SW480 (cell line): ENCODE measurements around the gene FHAD1.
A peak's percentile ranks its signal among the peaks of the same experiment; 100 is the strongest.
"Not testable (repeated sequence)": the region's sequence is repeated elsewhere in the genome, so short reads cannot be mapped to it uniquely, and the experiment has no call there.

Source experiments
- DNase-seq: peaks from one replicate; pipeline ENCODE4 v3.0.0-alpha.2; 2016; ENCODE audit warnings: low spot score

The FHAD1 gene

GRCh38 chr1:15418806-15419515 is 171.9 kb downstream of the FHAD1 start:
- no peak for DNase-seq

- no peak for DNase-seq
Measured at GRCh38 chr1:15420853-15421465, 173.9 kb downstream of the FHAD1 start.

GRCh38 chr1:15422871-15423270 is 175.8 kb downstream of the FHAD1 start:
- DNase-seq: no peak

- DNase-seq: no peak
Measured at GRCh38 chr1:15423355-15424077, 176.5 kb downstream of the FHAD1 start.

GRCh38 chr1:15424146-15424667 is 177.2 kb downstream of the FHAD1 start:
- peak; percentile 90 for DNase-seq

- no peak for DNase-seq
Measured at GRCh38 chr1:15424981-15425380, 178.0 kb downstream of the FHAD1 start.

GRCh38 chr1:15425521-15425920 is 178.5 kb downstream of the FHAD1 start:
- no peak for DNase-seq

- DNase-seq: no peak
Measured at GRCh38 chr1:15425958-15426357, 178.9 kb downstream of the FHAD1 start.

GRCh38 chr1:15426492-15427279 is 179.7 kb downstream of the FHAD1 start:
- DNase-seq: peak; percentile 51

- DNase-seq: no peak
Measured at GRCh38 chr1:15427280-15427666, 180.2 kb downstream of the FHAD1 start.

- DNase-seq: not testable (repeated sequence)
Measured at GRCh38 chr1:15428252-15428651, 181.2 kb downstream of the FHAD1 start.

GRCh38 chr1:15428815-15429435 is 181.9 kb downstream of the FHAD1 start:
- DNase-seq: no peak

GRCh38 chr1:15429701-15430149 is 182.7 kb downstream of the FHAD1 start:
- no peak for DNase-seq

GRCh38 chr1:15430787-15431570 is 184.0 kb downstream of the FHAD1 start:
- no peak for DNase-seq

GRCh38 chr1:15431571-15431948 is 184.5 kb downstream of the FHAD1 start:
- no peak for DNase-seq

GRCh38 chr1:15432324-15432723 is 185.3 kb downstream of the FHAD1 start:
- DNase-seq: no peak

GRCh38 chr1:15433471-15433870 is 186.4 kb downstream of the FHAD1 start:
- no peak for DNase-seq

- not testable (repeated sequence) for DNase-seq
Measured at GRCh38 chr1:15434739-15435138, 187.7 kb downstream of the FHAD1 start.

GRCh38 chr1:15435239-15436077 is 188.4 kb downstream of the FHAD1 start:
- DNase-seq: no peak
